ENCODE data around the gene CALD1. TPM values are rescaled to one million over a fixed set of nuclear protein-coding genes. Genes with fewer than 3 reads are reported as not detected.

Gene CALD1
- polyA plus RNA-seq, 1 donor from 2014 or later, result 0.89 TPM

DNA sequence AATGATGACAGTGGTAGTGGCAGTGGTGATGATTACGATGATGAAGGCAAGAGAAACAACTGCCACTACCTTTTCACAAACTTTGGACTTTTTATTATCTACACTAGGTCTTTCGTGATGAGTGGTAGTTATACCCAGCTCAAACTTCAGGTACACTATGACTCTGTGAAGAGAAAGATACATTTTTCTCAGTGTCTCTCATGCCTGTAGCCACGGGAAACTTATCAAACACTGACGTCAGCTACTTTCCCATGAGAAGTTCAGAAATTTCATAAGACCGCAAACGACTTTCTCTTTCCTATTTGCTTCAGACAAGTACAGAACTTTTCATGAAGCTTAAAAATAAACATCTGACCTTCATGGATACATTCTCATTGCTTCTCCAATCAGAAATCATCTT is 57.0 kb downstream of the CALD1 start:
- Mint-ChIP-seq H3K36me3 (peaks cover 2% of the 10 kb centered on the region), H3K4me3 (no peak overlapping the region), H3K27ac (no peak overlapping the region), H3K4me1 (peaks cover 0 to 1% (median 0%) of the 10 kb centered on the region in 3 donors), H3K9me3 (no peaks in the 10 kb centered on the region), H3K27me3 (peaks cover 3% of the 10 kb centered on the region)

DNA sequence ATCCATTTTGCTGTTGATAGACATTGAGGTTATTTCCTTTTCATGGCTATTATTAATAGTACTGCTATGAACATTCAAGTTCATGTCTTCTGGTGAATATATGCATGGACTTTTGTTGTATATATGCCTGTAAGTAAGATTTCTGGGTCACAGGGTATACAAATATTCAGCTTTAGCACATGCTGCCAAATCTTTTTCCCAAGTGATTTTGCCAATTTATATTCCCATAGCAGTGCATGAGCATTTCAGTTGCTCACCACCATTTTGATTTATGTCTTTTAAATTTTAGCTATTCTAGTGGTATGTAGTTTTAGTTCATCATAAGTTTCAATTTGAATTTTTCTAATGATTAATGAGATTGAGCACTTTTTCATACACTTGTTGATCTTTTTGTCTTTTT is 59.9 kb downstream of the CALD1 start:
- no peak overlapping the region for H3K4me3 Mint-ChIP-seq
- H3K36me3 Mint-ChIP-seq, result peaks cover 2% of the 10 kb centered on the region
- H3K27me3 Mint-ChIP-seq, result no peaks in the 10 kb centered on the region
- peaks cover 0 to 1% (median 0%) of the 10 kb centered on the region in 3 donors for H3K4me1 Mint-ChIP-seq
- no peaks in the 10 kb centered on the region for H3K9me3 Mint-ChIP-seq
- H3K27ac Mint-ChIP-seq, result no peak overlapping the region

DNA sequence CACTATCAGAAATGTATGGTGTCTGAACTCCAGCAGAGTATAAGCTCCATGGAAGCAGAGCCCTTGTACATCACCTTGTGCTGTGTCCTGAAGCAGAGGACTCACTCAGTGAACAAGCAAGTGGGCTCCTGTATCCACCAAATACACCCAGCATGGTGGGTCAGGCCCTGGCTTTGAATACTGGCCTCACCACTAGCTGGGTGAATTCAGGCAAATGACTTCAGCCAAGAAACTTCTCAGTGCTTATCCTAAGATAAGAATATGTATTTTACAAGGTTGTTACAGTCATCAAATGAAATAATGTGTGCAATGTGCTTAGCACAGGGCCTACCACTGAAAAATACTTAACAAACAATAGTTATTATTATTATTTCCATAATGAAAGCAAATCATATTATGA is 62.6 kb downstream of the CALD1 start:
- H3K4me3 Mint-ChIP-seq, result no peak overlapping the region
- H3K36me3 Mint-ChIP-seq, result peaks cover 2% of the 10 kb centered on the region
- H3K27me3 Mint-ChIP-seq, result no peaks in the 10 kb centered on the region
- H3K4me1 Mint-ChIP-seq, result peaks cover 0 to 3% (median 0%) of the 10 kb centered on the region in 3 donors
- H3K27ac Mint-ChIP-seq, result no peak overlapping the region
- no peaks in the 10 kb centered on the region for H3K9me3 Mint-ChIP-seq

DNA sequence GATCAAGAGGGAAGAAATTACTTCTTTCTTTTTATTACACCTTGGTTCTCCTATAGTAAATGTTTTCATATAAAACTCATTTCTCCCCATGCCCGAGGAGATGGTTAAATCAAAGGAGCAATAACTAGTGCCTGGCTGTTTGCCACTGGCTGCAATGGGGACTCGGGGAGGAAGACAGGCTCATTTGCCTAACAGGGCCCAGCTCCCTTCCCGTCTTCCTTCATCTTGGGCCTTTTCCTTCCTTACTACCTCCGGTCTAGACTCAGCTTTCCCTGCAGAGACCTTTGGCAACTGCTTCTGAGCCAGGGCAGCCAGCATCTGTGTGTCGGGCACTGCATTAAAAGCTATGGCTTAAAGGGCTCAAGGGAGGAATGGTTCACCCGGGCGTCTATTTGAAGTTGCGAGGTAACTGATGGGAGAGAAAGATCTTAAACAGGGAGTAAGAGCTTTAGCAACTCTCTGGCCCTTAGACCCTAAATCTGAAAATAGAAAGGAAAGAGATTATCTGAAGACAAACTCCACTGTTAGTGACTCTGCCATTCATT is 63.5 kb downstream of the CALD1 start:
- Mint-ChIP-seq H3K4me3 (no peak overlapping the region), H3K36me3 (peaks cover 2% of the 10 kb centered on the region), H3K4me1 (peaks cover 0 to 3% (median 0%) of the 10 kb centered on the region in 3 donors), H3K9me3 (no peaks in the 10 kb centered on the region), H3K27ac (no peak overlapping the region), H3K27me3 (no peaks in the 10 kb centered on the region)

DNA sequence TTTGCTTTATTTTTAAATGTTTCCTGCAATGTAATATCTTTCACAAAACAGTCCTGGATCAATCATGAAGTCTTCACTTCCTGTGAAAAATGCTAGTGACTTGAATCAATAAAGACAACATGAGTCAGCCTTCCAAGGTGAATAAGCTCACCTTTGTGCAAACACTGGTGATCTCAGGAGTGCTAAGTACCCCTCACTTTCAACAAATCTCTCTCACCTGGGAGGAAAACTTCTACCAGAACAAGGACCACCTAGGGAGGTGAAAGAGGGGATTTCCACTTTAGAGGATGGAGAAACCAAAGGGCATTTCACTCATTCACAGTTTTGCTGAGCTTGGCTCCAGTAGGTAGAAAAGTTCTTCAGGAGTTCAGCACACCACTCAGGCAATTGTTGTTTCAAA is 64.8 kb downstream of the CALD1 start:
- Mint-ChIP-seq H3K27ac (no peak overlapping the region), H3K9me3 (no peaks in the 10 kb centered on the region), H3K27me3 (no peaks in the 10 kb centered on the region), H3K36me3 (peaks cover 2% of the 10 kb centered on the region), H3K4me1 (peaks cover 0 to 3% (median 0%) of the 10 kb centered on the region in 3 donors), H3K4me3 (no peak overlapping the region)

DNA sequence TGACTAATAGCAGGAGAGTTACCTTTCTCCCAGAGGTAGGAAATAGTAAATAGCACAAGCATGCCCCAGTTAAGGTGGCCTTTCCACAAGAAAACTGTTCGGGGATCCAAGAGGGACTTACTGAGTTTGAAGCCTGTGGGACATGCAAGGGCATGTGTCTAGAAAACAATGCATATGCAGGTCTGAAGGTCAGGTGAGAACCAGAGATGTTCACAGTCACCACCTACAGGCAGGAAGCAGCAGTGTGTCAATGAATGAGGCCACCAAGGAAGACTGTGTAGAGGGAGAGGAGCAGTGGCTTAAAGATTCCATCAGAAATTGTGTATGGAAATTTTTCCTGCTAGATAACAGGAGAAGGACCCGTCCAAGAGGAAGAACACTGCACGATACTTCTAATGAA is 66.0 kb downstream of the CALD1 start:
- peaks cover 0 to 3% (median 0%) of the 10 kb centered on the region in 3 donors for H3K4me1 Mint-ChIP-seq
- H3K27ac Mint-ChIP-seq, result no peak overlapping the region
- H3K9me3 Mint-ChIP-seq, result no peaks in the 10 kb centered on the region
- H3K4me3 Mint-ChIP-seq, result no peak overlapping the region
- no peaks in the 10 kb centered on the region for H3K36me3 Mint-ChIP-seq
- no peaks in the 10 kb centered on the region for H3K27me3 Mint-ChIP-seq

DNA sequence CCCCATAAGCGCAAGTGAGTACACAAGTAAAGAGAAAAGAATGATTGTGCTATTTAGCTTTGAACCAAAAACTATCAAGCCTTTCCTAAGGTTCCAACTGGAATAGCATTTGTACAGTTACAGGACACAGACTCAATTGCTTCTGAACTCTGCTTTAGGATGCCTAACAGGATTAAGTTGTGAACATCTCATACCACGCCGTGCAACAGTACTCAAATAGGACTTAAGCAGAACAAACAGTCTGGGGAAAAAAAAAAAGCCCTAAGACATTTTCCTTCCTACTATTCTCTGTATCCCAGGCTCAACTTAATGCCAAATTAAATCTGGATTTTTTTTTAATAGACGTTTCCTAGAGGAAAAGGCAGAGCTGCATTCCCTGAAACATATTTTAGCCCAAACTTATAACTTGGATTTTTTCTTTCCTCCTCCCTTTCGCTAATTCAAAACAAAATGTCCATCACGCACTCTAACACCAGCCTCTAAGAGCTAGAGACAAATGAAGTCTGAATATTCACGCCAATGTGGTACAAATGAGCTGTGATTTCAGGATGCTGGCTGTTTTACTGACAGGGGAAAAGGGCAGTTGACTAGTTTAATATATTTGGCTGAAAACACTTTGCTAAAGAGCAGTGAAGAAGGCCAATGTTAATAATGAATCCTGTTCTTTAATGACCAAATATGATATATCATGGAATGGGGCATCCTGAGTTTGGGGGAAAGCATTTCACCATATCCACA is 68.6 kb downstream of the CALD1 start:
- peaks cover 0 to 3% (median 0%) of the 10 kb centered on the region in 3 donors for H3K4me1 Mint-ChIP-seq
- no peak overlapping the region for H3K4me3 Mint-ChIP-seq
- H3K36me3 Mint-ChIP-seq, result peaks cover 2% of the 10 kb centered on the region
- no peak overlapping the region for H3K27ac Mint-ChIP-seq
- no peaks in the 10 kb centered on the region for H3K27me3 Mint-ChIP-seq
- H3K9me3 Mint-ChIP-seq, result no peaks in the 10 kb centered on the region

DNA sequence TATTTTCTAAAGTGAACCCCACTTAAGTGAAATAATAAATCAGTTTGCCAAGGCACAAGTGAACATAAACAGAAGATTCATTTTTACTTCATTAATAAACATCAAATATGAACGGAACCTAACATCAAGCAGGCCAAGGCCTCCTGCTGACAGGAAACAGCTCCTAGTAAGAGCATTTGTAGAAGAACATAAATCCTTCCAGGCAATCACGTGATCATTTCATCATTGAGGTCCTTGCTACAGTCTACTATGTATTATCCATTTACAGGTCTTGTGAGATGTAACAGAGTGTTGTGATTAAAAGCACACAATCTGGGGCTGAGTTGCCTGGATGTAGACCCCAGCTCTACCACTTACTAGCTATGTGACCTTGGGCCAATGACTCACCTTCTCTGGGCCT is 70.6 kb downstream of the CALD1 start:
- H3K36me3 Mint-ChIP-seq, result peaks cover 2% of the 10 kb centered on the region
- H3K27ac Mint-ChIP-seq, result no peak overlapping the region
- no peaks in the 10 kb centered on the region for H3K27me3 Mint-ChIP-seq
- H3K4me3 Mint-ChIP-seq, result no peak overlapping the region
- H3K9me3 Mint-ChIP-seq, result no peaks in the 10 kb centered on the region
- peaks cover 0 to 7% (median 4%) of the 10 kb centered on the region in 3 donors for H3K4me1 Mint-ChIP-seq

DNA sequence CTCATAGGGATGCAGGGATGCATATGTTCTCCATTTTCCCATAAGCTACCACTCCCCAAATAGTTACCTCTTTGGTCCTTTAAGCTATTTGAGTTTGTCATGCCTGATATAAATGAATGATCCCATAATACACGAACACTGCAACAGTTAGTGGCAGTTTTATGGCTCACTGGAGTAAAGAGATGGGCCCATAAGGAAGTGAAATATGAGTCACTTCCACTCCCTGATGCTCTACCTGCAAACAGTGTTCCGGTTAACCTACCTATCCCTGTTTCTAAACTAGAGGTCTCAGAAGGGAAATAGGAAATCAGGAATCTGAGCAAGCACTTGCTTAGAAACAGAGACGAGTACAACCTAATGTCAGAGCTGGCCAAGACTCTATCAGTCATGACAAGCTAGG is 71.7 kb downstream of the CALD1 start:
- peaks cover 2% of the 10 kb centered on the region for H3K36me3 Mint-ChIP-seq
- no peak overlapping the region for H3K4me3 Mint-ChIP-seq
- no peak overlapping the region for H3K27ac Mint-ChIP-seq

DNA sequence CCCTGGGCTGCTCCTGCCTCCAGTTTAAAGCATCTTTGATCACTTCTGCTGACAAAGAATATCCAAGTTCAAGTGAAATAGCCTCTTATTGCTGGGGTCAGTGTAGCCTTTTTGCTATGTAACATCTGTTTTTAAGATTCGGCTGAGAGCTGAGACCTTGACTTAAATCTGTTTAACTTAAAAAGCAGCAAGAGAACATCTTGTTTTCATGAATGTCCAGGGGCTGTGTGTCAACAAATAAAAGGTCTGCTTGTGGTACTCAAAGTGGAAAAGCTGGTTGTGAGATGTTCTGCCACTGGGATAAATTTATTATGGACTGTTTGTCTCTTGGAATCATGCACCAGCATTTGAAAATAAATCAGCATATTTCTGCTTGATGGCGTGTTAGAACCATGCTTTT is 73.2 kb downstream of the CALD1 start:
- Mint-ChIP-seq H3K36me3 (peaks cover 2% of the 10 kb centered on the region), H3K9me3 (no peaks in the 10 kb centered on the region), H3K27me3 (no peaks in the 10 kb centered on the region), H3K27ac (no peak overlapping the region), H3K4me3 (no peak overlapping the region), H3K4me1 (peaks cover 0 to 5% (median 4%) of the 10 kb centered on the region in 3 donors)

More for the DNA sequence above, 71.7 kb downstream of the CALD1 start:
- no peaks in the 10 kb centered on the region for H3K27me3 Mint-ChIP-seq
- H3K9me3 Mint-ChIP-seq, result no peaks in the 10 kb centered on the region
- H3K4me1 Mint-ChIP-seq, result peaks cover 0 to 5% (median 4%) of the 10 kb centered on the region in 3 donors

DNA sequence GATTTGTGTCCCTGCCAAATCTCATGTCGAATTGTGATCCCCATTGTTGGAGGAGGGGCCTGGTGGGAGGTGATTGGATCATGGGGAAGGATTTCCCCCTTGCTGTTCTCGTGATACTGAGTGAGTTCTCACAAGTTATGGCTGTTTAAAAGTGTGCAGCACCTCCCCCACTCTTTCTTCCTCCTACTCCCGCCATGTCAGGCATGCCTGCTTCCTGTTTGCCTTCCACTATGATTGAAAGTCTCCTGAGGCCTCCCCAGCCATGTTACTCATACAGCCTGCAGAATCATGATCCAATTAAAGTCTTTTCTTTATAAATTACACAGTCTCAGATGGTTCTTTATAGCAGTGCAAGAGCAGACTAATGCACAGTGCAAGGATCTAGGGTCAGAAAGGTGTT is 75.4 kb downstream of the CALD1 start:
- no peak overlapping the region for H3K4me3 Mint-ChIP-seq
- peaks cover 0 to 5% (median 4%) of the 10 kb centered on the region in 3 donors for H3K4me1 Mint-ChIP-seq

DNA sequence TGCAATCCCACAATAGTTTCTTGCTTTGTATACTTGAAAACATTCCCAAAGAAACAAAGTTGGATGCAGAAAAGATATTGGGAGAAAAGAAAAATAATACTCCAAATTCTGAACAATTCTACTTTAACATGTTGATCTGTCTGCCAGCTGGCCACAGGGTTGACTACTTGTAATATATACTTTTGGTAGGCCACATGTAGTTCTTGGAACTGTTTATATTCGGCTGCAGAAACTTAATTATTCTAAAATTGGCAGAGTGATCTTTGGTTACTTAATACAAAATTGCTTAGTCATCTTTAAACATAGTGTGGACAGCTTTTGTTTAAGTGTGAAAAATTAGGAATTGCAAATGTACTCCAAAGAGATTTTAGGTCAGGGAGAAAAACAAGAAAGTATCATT is 76.0 kb downstream of the CALD1 start:
- Mint-ChIP-seq H3K27me3 (peaks cover 3% of the 10 kb centered on the region), H3K4me3 (no peak overlapping the region), H3K36me3 (peaks cover 2% of the 10 kb centered on the region), H3K9me3 (no peaks in the 10 kb centered on the region), H3K27ac (no peak overlapping the region), H3K4me1 (peaks cover 0 to 5% (median 4%) of the 10 kb centered on the region in 3 donors)

More for the DNA sequence above, 75.4 kb downstream of the CALD1 start:
- H3K36me3 Mint-ChIP-seq, result peaks cover 2% of the 10 kb centered on the region
- no peak overlapping the region for H3K27ac Mint-ChIP-seq
- peaks cover 3% of the 10 kb centered on the region for H3K27me3 Mint-ChIP-seq
- H3K9me3 Mint-ChIP-seq, result no peaks in the 10 kb centered on the region

DNA sequence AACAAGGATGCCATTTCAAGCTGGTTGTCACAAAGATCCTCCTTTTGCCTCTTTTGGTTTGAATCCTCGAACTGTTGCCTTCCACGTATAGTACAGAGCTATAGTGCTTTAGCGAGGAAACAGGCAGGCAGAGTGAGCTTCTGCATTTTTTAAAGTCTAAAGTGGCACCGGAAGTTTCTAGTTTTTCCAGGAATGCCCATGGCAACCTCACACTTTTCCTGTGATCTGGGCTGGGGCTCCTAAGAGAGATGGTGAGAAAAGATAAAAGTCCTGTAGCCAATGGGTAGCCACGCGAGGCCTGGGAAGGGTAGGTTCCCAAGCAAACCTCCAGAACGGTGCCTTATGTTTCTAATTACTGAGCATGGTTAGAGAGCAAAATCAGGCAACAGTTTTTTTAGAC is 76.7 kb downstream of the CALD1 start:
- H3K4me3 Mint-ChIP-seq, result no peak overlapping the region
- H3K36me3 Mint-ChIP-seq, result no peaks in the 10 kb centered on the region
- no peak overlapping the region for H3K27ac Mint-ChIP-seq
- no peaks in the 10 kb centered on the region for H3K9me3 Mint-ChIP-seq
- H3K27me3 Mint-ChIP-seq, result peaks cover 5% of the 10 kb centered on the region
- H3K4me1 Mint-ChIP-seq, result peaks cover 0 to 5% (median 4%) of the 10 kb centered on the region in 3 donors

DNA sequence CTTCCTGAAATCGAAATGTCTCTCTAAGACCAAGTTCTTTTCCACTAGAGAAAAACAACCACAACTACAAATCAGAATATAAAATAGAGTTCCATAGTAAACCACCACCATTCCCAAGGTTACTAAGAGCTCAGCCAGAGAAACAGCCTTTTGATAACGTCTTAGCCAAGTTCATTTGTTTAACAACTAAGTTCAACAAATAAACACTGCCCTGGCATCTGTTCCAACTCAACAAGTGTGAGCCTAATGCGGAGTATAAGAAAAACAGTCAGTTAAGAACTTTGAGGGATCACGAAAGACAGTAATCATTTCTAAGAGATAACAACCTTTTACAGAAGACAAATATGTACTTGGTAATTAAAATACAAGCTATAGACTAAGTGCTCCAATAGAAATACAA is 77.3 kb downstream of the CALD1 start:
- H3K27me3 Mint-ChIP-seq, result peaks cover 5% of the 10 kb centered on the region
- peaks cover 0 to 5% (median 4%) of the 10 kb centered on the region in 3 donors for H3K4me1 Mint-ChIP-seq
- no peak overlapping the region for H3K4me3 Mint-ChIP-seq
- no peak overlapping the region for H3K27ac Mint-ChIP-seq
- no peaks in the 10 kb centered on the region for H3K9me3 Mint-ChIP-seq
- H3K36me3 Mint-ChIP-seq, result no peaks in the 10 kb centered on the region

DNA sequence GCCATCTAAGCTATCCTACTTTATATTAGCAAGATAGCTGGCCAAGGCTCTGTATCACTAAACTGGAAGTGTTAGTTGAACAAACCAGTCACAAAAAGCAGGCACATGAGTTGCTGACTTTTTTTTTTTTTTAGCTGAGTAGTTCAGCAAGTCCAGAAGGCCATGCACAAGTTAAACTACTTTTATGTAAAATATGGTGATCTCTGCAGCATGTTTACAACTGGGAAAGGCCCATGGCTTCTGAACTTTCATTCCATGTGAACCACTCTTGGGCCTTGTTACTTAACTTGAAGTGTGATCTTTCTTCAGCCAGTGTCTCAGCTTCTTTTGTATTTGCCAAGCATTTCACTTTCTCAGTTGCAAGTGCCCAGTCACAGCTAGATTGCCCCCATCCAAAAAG is 78.5 kb downstream of the CALD1 start:
- no peak overlapping the region for H3K27ac Mint-ChIP-seq
- no peaks in the 10 kb centered on the region for H3K36me3 Mint-ChIP-seq

DNA sequence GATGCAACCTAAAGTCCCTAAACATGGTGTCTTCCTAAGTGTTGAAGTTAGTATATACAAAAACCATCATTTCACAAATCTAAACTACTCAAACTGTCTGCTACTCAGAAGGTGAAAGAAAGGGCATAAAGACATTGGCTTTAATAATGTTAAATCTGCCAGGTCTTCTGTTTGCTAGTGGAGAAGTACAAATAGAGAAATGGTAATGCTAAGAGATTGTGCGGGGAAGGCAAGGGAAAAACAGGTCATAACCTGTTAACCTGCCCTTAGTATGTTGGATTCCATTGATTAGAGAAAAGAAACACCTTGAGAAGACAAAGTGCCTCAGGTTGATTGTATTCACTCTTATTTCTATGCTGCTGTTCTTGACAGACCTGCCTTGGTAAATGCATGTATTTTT is 80.3 kb downstream of the CALD1 start:
- Mint-ChIP-seq H3K27me3 (peaks cover 7% of the 10 kb centered on the region), H3K27ac (no peak overlapping the region), H3K36me3 (no peaks in the 10 kb centered on the region), H3K4me1 (peaks cover 0 to 7% (median 4%) of the 10 kb centered on the region in 3 donors), H3K9me3 (no peaks in the 10 kb centered on the region), H3K4me3 (no peak overlapping the region)

More for the DNA sequence above, 78.5 kb downstream of the CALD1 start:
- Mint-ChIP-seq H3K4me3 (no peak overlapping the region), H3K9me3 (no peaks in the 10 kb centered on the region), H3K4me1 (peaks cover 0 to 5% (median 4%) of the 10 kb centered on the region in 3 donors), H3K27me3 (peaks cover 5% of the 10 kb centered on the region)
